Suppressor macrophage treated with lipopolysaccharide for 1 hour (primary cell): Measurements from ENCODE around the gene TRIM65.
A peak's percentile ranks its signal among the peaks of the same experiment; 100 is the strongest.

Source experiments
- DNase-seq, 3 donors: peaks; one replicate each; pipeline ENCODE4 v3.0.0-alpha.2; 2020 to 2022

TRIM65 gene

GRCh38 chr17:75895370-75896155, 1.2 kb downstream of the TRIM65 start:
- DNase-seq: peak in 2 of 3 donors; percentile 40 to 45

GRCh38 chr17:75894049-75894733, 2.6 kb downstream of the TRIM65 start:
- no peak for DNase-seq

GRCh38 chr17:75893305-75894048, 3.3 kb downstream of the TRIM65 start:
- DNase-seq: no peak

- no peak for DNase-seq
Measured at GRCh38 chr17:75892556-75893224, 4.1 kb downstream of the TRIM65 start.

GRCh38 chr17:75891605-75892555, 4.9 kb downstream of the TRIM65 start:
- DNase-seq: no peak

- DNase-seq: no peak
Measured at GRCh38 chr17:75891022-75891604, 5.6 kb downstream of the TRIM65 start.

GRCh38 chr17:75889454-75889853, 7.3 kb downstream of the TRIM65 start:
- no peak for DNase-seq

GRCh38 chr17:75888484-75888883, 8.3 kb downstream of the TRIM65 start:
- no peak for DNase-seq

GRCh38 chr17:75885860-75886259, 10.9 kb downstream of the TRIM65 start:
- DNase-seq: peak in 2 of 3 donors; percentile 61 to 62

- peak; percentile 67 to 78 (median 67) for DNase-seq
Measured at GRCh38 chr17:75885431-75885830, 11.3 kb downstream of the TRIM65 start.

- no peak for DNase-seq
Measured at GRCh38 chr17:75881678-75882454, 14.9 kb downstream of the TRIM65 start.

GRCh38 chr17:75880266-75880665, 16.5 kb downstream of the TRIM65 start:
- DNase-seq: no peak

- peak; percentile 71 to 81 (median 73) for DNase-seq
Measured at GRCh38 chr17:75878174-75878998, 18.4 kb downstream of the TRIM65 start, which contains the start of gene TRIM47. Gene TRIM47, minus strand, starts transcription at chr17:75878581. Its CDS starts 33 bp downstream, at chr17:75878548.

- peak; percentile 71 to 87 (median 77) for DNase-seq
Measured at GRCh38 chr17:75877752-75878173, 19.0 kb downstream of the TRIM65 start.

GRCh38 chr17:75876938-75877751, 19.6 kb downstream of the TRIM65 start:
- DNase-seq: peak; percentile 85 to 94 (median 93)

- DNase-seq: peak in 1 of 3 donors; percentile 35
Measured at GRCh38 chr17:75876190-75876937, 20.4 kb downstream of the TRIM65 start.

GRCh38 chr17:75875940-75876189, 20.9 kb downstream of the TRIM65 start:
- DNase-seq: no peak
